Skin epidermis (tissue), 12 donors: Measurements from ENCODE around the gene UBAP1.
"Not testable (repeated sequence)": the region's sequence is repeated elsewhere in the genome, so short reads cannot be mapped to it uniquely, and the experiment has no call there.

Source experiments
- H3K27ac ChIP-seq, 21 experiments: fragments of 200-600 bp; sonication (generic) in 11 of 21; one replicate each; pipeline ENCODE4 v1.5.0; 2020; ENCODE audit warnings: mild to moderate bottlenecking in 3 of 21, inconsistent platforms in 2 of 21, moderate library complexity in 2 of 21
- H3K4me3 ChIP-seq, 7 experiments: fragments of 200-600 bp; sonication (generic) in 2 of 7; one replicate each; pipeline ENCODE4 v1.5.0; 2020; ENCODE audit warnings: inconsistent platforms in 2 of 7, mild to moderate bottlenecking in 2 of 7, moderate library complexity in 1 of 7

UBAP1 gene

DNA sequence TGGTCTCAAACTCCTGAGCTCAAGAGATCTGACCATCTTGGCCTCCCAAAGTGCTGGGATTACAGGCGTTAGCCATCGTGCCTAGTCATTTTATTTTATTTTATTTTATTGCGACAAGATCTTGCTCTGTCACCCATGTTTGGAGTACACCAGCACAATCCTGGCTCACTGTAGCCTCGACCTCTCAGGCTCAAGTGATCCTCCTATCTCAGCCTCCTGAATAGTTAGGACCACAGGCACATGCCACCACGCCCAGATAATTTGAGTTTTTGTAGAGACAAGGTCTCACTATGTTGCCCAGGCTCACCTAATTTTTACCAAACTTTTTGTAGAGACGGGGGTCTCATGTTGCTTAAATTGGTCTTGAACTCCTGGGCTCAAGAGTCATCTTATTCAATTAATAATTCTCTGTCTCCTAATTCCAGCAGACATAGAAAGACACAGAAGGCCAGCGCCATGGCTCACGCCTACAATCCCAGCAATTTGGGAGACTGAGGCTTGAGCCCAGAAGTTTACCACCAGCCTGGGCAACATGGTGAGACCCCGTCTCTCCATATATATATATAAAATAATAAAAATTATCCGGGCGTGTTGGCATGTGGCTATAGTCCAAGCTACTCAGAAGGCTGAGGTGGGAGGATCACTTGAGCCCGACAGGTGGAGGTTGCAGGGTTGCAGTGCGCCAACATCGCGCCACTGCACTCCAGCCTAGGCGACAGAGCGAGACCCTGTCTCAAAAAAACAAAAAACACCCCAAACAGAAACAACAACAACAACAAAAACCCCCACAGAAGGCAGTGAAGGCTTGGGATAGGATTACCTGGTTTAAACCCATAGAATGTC is 1.0 kb upstream of the UBAP1 start:
- H3K27ac ChIP-seq, result peak overlapping the region in 19 of 21 experiments; percentile 91 to 99 (median 97)
- peak overlapping the region; percentile 68 to 97 (median 77) for H3K4me3 ChIP-seq

- peak overlapping the region; percentile 68 to 97 (median 77) for H3K4me3 ChIP-seq
- H3K27ac ChIP-seq, result peak overlapping the region; percentile 90 to 99 (median 97)
These were observed 632 bp downstream of the UBAP1 start for GRCh38 chr9:34179213-34180136.

GRCh38 chr9:34185778-34186551 is 7.1 kb downstream of the UBAP1 start:
- Histone ChIP-seq H3K27ac (peak overlapping the region in 19 of 21 experiments; percentile 3 to 81 (median 47)), H3K4me3 (no peak overlapping the region)

GRCh38 chr9:34187891-34188240 is 9.0 kb downstream of the UBAP1 start:
- H3K27ac ChIP-seq, result peak overlapping the region in 1 of 21 experiments; percentile 45
- H3K4me3 ChIP-seq, result no peak overlapping the region

GRCh38 chr9:34190996-34191892 is 12.4 kb downstream of the UBAP1 start:
- Histone ChIP-seq H3K4me3 (no peak overlapping the region), H3K27ac (no peak overlapping the region)

DNA sequence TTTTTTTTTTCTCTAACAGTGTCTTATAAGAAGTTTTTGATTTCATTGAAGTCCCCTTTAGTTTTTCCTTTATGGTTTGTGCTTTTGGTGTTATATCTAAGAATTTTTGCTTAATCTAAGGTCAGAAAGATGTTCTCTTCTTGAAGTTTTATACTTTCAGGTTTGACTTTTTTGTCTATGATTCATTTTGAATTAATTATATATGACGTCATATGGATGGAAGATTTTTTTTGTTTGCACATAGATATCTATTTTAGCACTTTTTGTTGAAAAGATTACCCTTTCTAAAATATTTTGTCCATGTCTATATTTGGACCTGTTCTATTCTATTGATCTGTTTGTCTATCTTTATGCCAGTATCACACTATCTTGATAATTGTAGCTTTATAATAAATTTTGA is 16.3 kb downstream of the UBAP1 start:
- H3K27ac ChIP-seq, result no peak overlapping the region

DNA sequence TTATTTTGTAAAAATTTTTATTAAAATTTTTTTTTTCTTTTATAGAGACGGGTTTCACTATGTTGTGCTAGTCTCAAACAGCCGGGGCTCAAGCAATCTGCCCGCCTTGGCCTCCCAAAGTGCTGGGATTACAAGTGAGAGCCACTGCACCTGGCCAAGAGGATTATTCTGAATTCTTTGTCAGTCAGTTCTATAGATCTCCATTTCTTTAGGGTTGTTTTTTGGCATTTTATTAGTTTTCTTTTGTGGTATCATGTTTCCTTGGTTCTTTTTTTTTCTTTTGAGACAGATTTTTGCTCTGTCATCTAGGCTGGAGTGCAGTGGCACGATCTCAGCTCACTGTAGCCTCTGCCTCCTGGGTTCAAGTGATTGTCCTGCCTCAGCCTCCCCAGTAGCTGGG is 18.4 kb downstream of the UBAP1 start:
- H3K4me3 ChIP-seq, H3K27ac ChIP-seq: not testable (repeated sequence)

More for the DNA sequence above, 16.3 kb downstream of the UBAP1 start:
- H3K4me3 ChIP-seq, result no peak overlapping the region

GRCh38 chr9:34197756-34198711 is 19.2 kb downstream of the UBAP1 start:
- Histone ChIP-seq H3K27ac (peak overlapping the region in 2 of 21 experiments; percentile 32 to 37), H3K4me3 (no peak overlapping the region)

GRCh38 chr9:34200092-34200491 is 21.2 kb downstream of the UBAP1 start:
- Histone ChIP-seq H3K27ac (no peak overlapping the region), H3K4me3 (no peak overlapping the region)

GRCh38 chr9:34203275-34203991 is 24.6 kb downstream of the UBAP1 start:
- Histone ChIP-seq H3K27ac (peak overlapping the region in 8 of 21 experiments; percentile 1 to 69 (median 48)), H3K4me3 (no peak overlapping the region)

GRCh38 chr9:34203992-34204635 is 25.3 kb downstream of the UBAP1 start:
- H3K27ac ChIP-seq, result peak overlapping the region in 9 of 21 experiments; percentile 1 to 69 (median 48)
- no peak overlapping the region for H3K4me3 ChIP-seq

- Histone ChIP-seq H3K4me3 (no peak overlapping the region), H3K27ac (peak overlapping the region in 2 of 21 experiments; percentile 1 to 47)
These were observed 26.3 kb downstream of the UBAP1 start for GRCh38 chr9:34205102-34205501.

- Histone ChIP-seq H3K27ac (no peak overlapping the region), H3K4me3 (no peak overlapping the region)
These were observed 27.7 kb downstream of the UBAP1 start for GRCh38 chr9:34206561-34206960.

DNA sequence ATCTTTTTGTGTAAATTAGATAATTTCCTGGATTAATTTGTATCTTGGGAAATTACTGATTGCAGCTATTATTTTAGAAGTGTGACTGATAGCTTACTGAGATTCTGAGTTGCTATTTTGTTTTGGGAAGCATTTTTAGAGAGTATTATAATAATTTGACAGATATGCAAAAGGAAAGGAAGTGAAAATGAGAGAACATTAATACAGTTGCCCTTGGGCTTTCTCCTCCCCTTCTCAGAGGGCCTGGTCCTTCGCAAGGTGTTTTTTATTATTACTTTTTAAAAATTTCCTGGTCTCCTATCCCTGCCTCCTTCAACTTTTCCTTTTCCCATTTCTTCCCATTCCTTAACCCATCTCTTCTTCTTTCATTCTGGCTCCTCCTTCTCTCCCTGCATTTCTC is 32.6 kb downstream of the UBAP1 start:
- H3K4me3 ChIP-seq, result no peak overlapping the region
- no peak overlapping the region for H3K27ac ChIP-seq

DNA sequence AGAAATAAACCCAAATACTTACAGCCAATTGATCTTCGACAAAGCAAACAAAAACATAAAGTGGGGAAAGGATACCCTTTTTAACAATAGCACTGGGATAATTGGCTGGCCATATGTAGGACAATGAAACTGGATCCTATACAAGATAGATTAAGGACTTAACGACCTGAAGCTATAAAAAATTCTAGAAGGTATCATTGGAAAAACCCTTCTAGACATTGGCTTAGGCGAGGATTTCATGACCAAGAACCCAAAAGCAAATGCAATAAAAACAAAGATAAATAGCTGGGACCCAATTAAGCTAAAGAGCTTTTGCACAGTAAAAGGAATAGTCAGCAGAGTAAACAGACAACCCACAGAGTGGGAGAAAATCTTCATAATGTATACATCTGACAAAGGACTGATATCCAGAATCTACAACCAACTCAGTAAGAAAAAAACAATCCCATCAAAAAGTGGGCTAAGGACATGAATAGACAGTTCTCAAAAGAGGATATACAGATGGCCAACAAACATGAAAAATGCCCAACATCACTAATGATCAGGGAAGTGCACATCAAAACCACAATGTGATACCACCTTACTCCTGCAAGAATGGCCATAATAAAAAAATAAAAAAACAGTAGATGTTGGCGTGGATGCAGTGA is 35.6 kb downstream of the UBAP1 start:
- H3K27ac ChIP-seq, H3K4me3 ChIP-seq: not testable (repeated sequence)

DNA sequence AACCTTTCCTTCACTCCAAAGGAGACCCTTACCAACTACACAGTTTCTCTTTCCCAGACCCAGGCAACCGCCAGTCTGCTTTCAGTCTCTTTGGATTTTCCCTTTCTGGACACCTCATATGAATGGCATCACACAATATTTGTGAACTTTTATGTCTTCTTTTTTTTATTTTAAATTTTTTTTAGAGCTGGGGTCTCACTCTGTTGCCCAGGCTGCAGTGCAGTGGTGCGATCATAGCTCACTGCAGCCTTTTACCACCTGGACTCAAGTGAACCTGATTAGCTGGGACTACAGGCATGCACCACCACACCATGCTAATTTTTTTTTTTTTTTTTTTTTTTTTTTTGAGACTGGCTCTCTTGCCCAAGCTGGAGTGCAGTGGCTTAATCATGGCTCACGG is 37.5 kb downstream of the UBAP1 start:
- no peak overlapping the region for H3K4me3 ChIP-seq
- no peak overlapping the region for H3K27ac ChIP-seq
